Choroid plexus epithelial cell (primary cell): ENCODE data around the gene GCDH.

Experiments
- DNase-seq: peaks from one replicate; pipeline ENCODE4 v3.0.0-alpha.2; 2010; ENCODE audit warnings: low read depth
- H3K4me3 ChIP-seq: 2 replicates; pipeline ENCODE4 v1.5.1; 2011; ENCODE audit warnings: low read depth, mild to moderate bottlenecking, control low read depth, low read length, moderate library complexity
- TF ChIP-seq, protein P1 (sequence below): conservative IDR thresholded peaks from 2 replicates; pipeline ENCODE4 v1.5.1; 2011; ENCODE audit warnings: low read depth, mild to moderate bottlenecking, control low read depth, inconsistent platforms, low read length, moderate library complexity

The GCDH gene

DNA sequence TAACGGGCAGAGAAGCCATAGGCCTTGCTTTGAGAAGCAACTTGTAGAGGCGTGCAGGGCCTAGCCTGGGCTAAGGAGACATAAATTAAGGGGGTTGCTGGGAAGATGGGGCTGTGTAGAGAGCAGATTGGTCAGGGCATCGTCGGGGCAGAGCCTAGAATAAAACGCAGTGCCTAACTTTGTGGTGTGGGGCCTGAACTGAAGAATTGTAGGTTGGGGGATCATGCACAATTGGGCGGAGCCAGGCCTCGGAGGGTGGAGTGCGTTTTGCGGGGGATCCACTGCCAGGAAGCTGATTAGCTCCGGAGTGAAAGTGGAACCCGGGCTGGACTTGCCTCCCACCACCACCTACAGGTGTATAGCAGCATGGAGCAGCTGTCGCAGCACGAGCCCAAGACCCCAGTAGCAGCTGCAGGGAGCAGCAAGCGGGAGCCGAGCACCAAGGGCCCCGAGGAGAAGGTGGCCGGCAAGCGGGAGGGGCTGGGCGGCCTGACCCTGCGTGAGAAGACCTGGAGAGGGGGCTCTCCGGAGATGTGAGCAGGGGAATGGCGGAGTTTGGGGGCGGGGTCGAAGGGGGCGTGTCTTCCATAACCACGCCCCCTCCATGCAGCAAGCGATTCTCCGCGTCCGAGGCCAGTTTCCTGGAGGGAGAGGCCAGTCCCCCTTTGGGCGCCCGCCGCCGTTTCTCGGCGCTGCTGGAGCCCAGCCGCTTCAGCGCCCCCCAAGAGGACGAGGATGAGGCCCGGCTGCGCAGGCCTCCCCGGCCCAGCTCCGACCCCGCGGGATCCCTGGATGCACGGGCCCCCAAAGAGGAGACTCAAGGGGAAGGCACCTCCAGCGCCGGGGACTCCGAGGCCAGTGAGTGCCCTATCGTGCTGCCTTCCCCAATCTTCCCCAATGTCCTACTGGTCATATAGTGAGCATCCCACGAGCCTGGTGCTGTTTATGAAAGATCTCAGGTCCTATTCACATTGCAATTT, 23.6 kb upstream of the GCDH start:
- peak overlapping the region; percentile 50 for H3K4me3 ChIP-seq
- peak; percentile 58 for DNase-seq
- TF ChIP-seq, protein P1, sequence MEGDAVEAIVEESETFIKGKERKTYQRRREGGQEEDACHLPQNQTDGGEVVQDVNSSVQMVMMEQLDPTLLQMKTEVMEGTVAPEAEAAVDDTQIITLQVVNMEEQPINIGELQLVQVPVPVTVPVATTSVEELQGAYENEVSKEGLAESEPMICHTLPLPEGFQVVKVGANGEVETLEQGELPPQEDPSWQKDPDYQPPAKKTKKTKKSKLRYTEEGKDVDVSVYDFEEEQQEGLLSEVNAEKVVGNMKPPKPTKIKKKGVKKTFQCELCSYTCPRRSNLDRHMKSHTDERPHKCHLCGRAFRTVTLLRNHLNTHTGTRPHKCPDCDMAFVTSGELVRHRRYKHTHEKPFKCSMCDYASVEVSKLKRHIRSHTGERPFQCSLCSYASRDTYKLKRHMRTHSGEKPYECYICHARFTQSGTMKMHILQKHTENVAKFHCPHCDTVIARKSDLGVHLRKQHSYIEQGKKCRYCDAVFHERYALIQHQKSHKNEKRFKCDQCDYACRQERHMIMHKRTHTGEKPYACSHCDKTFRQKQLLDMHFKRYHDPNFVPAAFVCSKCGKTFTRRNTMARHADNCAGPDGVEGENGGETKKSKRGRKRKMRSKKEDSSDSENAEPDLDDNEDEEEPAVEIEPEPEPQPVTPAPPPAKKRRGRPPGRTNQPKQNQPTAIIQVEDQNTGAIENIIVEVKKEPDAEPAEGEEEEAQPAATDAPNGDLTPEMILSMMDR, result no peak

DNA sequence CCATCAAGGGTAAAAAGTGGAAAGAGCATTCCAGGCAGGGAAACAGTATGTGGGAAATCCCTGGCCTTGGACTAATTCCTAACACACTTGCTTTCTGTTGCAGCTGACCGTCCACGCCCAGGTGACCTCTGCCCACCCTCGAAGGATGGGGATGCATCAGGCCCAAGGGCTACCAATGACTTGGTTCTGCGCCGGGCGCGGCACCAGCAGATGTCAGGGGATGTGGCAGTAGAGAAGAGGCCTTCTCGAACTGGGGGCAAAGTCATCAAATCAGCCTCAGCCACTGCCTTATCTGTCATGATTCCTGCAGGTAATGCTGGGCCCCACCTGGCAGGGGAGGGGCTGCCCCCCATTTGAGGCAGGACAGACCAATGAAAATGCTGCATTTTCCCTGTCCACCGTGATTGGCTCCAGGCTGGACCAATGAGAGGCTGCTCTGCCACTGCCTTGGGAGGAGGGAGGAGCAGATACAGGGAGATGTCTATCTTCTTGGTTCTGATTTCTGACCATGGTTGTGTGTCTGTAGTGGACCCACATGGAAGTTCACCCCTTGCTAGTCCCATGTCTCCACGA, 22.3 kb upstream of the GCDH start:
- H3K4me3 ChIP-seq, result no peak overlapping the region
- DNase-seq, result peak; percentile 35
- TF ChIP-seq, protein P1, result no peak

- H3K4me3 ChIP-seq, result no peak overlapping the region
- no peak for DNase-seq
- TF ChIP-seq, protein P1, result no peak
Observed at GRCh38 chr19:12871681-12872080, 19.3 kb upstream of the GCDH start.

- no peak for DNase-seq
- no peak overlapping the region for H3K4me3 ChIP-seq
- TF ChIP-seq, protein P1, result no peak
Observed at GRCh38 chr19:12872255-12872654, 18.7 kb upstream of the GCDH start.

- TF ChIP-seq, protein P1, result no peak
- DNase-seq, result peak; percentile 62
- H3K4me3 ChIP-seq, result peak overlapping the region; percentile 24
Observed at GRCh38 chr19:12872941-12873890, 17.7 kb upstream of the GCDH start.

- no peak for DNase-seq
- TF ChIP-seq, protein P1, result no peak
- H3K4me3 ChIP-seq, result no peak overlapping the region
Observed at GRCh38 chr19:12873891-12874745, 16.8 kb upstream of the GCDH start.
